HG03103 (cell line): ENCODE measurements around the gene SCN10A.

Source experiments
- ATAC-seq: cut with Tn5 transposase; IDR thresholded peaks from one replicate; pipeline ENCODE4 v1.9.1; 2021; ENCODE audit warnings: low read depth; ENCODE audit not compliant: unreplicated experiment

SCN10A gene

DNA sequence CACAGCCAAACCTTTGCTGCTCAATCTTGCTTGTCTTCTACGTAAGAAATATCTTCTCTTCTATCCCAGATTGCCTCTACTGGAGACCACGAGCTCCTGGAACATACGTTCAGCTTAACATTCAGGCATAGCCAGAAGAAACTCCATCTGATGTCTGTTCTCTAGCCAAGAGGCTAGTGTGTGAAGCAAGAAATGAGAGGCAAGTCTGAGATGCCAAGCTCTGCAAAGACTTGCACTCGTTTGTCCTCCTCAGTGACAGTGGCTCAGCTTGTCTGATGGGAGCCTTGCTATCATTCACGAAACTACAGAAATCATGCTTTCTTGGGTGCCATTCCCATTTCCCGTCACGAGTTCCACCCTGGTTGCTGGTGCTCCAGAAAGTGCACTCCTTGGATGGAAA lies at the start of gene SCN10A:
Gene SCN10A (minus strand): TSS at position 192 of the 400 bp plus-strand sequence. CDS start 22,207 bp downstream, outside the sequence.
- no peak for ATAC-seq

DNA sequence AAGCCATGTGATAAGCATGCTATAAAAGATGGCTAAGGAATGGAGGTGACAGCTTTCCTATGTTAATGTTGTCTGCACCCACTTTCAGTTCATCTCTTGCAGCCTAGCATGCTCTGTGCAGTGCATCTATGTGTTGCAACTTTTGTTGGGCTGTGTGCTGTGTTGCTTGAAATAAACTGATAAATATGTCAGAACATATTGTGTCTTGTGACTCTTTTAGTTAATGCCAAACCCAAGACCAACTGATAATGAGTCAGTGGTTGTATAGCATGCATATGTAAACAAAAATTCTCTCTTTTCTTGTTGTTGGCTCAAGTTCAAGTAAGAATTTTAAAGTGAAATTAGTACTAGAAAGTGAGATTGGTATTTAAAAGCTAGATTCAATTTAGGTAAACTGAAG lies 37.0 kb upstream of the SCN10A start:
- no peak for ATAC-seq

DNA sequence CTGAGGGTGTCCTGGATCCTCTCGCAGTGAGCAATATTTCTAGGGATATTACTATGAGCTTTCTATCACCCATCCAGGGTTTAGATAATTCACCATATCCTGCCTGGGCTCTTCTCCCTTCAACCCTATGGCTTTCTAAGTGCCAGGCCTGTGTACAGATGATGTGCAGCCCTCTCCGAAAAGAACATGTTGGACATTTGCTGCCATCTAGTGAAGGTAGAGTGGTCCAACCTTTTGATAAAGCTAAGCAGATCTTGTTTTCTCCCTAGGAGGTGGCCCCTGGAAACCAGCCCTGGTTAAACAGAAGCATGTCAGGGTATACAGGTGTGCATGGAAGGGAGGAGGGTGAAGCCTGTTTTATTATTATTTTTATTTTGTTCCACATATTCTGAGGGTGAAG lies 27.9 kb upstream of the SCN10A start:
- no peak for ATAC-seq

DNA sequence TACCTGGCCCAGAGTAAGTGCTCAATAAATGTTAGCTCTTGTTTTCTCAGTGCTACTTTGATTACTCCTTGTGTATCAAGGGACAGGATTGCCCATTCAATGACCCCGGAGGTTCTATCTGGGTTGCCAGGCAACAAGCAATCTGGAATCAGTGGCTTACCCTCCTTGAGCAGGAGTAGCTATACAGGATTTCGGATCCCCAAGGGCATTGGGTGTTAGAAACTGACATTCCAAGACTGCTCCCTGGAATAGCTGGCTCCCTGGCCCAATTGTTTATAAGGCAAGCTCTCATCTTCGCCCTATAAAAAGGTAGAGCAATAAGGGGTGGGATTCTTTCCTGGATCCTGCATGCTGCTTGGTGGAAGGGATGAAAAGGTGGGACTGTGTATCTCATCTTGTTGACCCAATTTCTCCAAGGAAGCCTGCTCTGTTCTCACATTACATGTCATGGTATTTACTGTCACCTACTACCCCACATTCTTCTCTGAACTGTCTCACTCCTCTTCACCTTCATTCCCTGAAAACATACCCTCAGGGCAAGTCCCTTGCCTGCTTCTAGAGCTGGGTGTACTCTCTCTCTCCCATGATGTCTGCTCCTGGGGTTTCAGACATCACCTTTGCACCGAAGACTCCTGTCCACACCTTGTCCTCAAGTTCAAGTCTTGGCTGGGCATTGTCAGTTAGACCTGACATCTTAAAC lies 26.4 kb upstream of the SCN10A start:
- no peak for ATAC-seq

DNA sequence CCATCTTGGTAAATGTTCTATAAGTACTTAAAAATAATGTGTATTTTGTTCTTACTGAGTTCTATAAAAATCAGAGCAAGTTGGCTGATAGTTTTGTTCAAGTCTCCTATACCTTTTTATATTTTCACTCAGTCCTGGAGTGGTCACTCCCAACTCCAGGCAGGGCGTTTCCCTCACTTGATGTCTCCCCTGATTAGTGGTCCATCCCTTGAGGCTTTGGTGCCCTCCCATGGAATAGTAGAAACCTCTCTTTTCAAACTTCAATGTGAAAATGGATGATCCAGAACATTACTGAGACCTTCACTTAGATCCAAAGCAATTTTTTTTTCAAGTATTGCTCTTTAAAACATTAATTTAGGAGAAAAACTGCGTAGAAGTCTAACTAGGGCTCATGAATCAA lies 25.0 kb upstream of the SCN10A start:
- no peak for ATAC-seq

DNA sequence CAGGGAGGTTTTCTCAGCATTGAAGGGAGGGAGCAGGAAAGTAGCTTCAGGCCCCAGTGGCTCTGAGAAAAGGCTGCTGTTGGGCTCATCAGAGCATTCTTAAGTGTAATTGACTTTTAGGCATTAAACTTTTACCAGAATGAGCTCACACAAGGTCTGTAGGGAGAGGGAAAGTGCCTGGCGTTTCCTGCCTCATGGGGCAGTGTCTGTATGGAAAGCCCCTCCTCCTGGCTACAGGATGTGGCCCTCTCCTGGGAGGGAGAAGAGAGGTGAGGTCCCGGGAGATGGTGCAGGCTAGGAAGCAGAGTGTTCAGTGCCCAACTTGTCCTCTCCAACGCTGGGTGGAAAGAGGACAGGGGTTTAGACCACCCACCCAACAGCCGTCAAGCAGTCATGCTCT lies 21.3 kb upstream of the SCN10A start:
- no peak for ATAC-seq

DNA sequence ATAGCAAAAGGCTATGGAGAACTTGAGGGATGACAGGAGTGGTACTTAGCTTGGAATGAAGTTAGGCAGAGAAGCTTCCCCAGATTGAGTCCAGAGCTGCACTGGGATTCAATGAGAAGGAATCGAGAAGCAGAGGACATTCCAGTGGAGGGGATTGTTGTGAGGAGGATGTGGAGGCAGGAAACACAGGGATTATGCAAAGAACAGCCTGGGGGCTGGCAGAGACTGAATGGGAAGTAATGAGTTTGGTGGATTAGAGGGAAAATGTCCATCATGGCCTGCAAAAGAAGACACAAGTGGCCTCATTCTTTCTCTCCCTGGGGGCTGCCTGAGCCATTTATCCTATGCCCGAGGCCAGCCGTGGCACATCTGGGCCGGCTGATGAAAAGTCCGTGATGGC lies 20.5 kb upstream of the SCN10A start:
- ATAC-seq = no peak

DNA sequence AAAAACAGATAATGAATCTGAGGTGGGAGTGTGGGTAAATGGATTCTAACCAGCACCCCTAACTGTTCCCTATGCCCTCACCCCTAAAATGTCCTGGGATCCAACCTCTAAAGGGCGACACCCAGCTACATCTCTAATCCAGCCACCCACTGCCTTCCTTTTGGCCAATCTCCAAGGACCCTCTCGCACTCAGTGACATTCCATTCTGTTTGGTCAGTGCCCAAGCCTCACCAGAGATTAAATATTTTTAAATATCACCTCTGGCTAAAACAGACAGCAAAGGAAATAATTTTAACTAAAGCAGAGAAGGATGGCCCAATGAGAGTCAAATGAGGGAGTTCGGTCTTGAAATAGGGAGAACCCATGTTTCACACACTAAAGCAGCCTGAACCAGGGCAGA lies 19.9 kb upstream of the SCN10A start:
- ATAC-seq = no peak

DNA sequence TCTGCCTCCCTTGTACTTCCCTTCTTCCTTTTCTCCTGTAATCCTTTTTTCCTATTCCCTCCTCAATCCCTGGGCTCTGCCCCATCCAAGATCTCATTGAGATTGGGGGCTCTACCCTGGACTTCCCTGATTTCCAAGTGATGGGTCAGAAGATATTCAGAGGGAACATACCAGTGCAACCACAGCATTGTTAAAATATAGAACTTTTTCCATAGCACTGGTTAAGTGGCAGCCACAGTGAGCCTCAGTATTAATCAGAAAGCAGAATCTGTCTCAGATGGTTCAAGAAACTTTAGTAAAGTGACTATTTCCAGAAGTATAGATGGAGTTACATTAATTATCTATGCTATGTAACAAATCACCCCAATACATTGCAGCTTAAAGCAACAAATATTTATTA lies 18.7 kb upstream of the SCN10A start:
- ATAC-seq = no peak

DNA sequence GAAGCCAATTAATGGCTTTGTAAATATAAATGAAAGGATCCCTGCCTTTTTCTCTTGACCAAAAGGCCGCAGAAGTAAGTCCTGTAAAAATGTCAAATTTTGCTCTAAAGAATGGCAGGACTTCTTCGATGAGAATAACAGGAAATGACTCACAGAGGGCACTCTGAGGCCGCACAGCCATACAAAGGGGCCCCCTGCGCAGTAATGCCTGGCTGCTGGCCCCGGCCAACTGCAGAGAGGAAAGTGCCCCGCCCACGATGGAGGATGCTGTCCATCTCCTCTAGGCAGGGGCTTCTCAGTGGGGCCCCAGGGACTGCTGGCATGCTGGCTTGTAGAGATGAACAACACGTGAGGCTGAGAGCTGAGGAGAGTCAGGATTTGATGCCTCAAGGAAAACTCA lies 18.1 kb upstream of the SCN10A start:
- ATAC-seq = no peak

DNA sequence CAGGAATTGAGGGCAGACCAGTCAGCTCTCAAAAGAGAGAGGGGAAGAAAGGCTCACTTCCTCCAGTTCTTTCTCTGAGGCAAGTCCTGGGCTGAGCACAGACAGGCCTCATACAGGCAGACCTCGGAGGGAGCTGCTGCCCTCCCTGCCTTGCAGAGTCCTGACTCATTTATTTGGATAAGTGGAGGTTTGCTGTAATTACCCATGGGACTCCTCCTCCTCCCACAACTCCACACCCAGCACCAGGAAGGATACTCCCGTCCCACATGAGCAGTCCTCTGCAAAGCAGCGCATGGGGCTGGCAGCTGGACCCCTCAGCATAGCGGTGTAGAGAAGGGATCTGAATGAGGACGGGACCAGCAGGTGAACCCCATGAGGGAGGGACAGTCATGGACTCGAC lies 13.4 kb upstream of the SCN10A start:
- no peak for ATAC-seq

DNA sequence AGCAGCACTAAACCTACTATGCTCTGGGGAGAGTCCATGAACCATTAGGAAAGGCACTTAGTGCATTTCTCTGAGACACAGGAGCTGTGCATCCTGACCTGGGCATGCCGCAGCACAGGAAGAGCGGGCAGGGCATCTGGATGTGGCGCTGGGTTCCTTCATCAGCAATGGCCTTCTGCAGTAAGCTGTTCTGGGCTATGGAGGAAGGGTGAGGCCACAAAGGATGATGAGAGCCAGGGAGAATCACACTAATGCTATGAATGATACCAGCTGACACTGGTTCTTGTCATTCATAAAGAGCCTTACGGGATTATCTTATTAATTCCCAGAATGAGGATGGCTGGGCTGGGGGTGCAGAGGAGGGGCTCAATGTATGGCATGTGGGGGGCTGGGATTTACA lies 12.7 kb upstream of the SCN10A start:
- no peak for ATAC-seq

DNA sequence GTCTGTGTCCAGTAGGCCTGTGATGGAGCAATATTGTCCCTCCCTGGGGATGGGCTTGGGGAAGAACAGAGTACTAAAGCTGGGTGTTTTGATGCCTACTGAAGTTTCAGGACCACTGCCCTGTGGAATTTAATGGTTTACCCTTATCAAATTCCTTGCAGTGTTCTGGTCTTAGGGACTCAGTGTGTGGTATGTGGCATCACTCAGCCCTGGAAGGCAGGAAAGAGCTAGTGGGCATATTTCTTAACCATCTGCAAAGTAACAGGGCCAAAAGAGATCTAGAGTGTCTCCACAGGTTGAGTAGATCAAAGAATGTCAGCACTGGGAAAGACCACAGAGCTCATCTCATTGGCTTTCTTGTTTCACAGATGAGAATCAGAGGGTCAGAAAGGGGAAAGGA lies 11.8 kb upstream of the SCN10A start:
- no peak for ATAC-seq

DNA sequence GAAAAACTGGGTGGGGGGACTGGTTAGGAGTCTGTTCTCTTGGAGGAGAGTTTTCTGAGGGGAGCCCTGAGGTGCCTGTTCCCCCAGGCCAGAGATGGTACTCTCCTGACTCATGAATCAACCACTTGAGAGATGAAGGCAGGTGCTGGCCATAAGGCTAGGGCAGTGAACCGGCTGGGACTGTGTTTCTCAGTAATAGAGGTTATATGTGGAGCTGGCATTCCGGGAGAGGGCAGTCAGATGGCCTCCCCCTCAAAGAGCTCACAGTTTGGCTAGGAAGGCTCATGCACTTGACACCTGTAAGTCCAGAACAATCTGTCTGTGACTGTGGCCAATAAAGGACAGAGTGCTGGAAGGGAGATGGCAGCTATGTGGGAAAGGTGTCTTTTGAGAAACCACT lies 10.0 kb upstream of the SCN10A start:
- ATAC-seq = no peak

DNA sequence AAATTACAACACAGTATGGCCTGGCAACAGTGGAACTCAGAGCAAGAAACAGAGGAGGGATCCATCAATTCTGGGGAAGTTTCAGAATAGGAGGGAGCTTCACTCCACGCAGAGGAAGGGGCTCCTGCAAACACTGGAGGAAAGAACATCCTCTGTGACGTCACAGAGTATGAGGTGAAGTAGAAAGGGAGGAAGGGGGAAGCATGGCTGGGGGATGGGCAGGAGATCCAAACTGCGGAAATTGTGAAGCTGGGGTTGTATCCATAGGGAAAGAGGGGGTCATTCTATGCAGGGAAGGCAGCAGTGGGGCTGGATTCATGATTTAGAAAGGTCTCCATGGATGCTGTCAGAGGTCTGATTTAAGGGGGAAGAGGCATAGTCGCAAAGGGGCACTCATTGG lies 8.3 kb upstream of the SCN10A start:
- no peak for ATAC-seq

DNA sequence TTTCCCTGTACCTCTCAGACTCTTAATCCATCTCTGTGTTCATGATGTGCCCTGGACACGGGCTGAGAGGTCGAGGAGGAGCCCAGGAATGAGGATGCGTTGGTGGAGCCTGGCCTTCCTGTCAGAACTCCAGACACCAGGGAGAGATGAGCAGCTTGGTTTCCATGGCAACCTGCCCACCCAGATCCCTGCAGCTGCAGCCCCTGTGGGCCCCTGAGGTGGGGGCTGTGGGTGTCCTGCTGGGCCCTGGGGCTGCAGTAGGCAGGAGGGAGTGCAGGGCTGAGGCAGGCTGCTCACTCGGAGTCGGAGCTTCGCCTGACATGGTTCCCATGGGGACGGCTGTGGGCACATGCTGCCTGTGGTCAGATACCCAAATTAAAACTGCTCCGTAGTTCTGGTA lies 7.7 kb upstream of the SCN10A start:
- ATAC-seq = no peak

DNA sequence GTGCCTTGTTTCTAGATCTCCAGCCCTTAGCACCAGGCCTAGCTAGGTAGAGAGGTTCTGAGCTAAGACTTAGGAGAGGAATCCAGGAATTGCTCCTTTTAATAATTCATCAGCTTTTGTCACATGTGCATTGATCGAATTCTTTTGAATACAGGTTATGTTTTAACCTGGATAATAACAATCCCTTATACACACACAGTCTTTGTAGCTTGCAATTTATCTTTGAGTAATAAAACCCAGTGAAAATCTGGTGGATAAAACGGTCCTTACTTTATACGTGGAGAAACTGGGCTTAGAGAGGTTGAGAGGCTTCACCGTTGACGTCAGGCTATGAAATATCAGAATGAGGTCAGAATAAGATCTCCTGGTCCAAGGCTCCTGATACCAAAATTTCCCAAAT lies 7.2 kb upstream of the SCN10A start:
- ATAC-seq = no peak

DNA sequence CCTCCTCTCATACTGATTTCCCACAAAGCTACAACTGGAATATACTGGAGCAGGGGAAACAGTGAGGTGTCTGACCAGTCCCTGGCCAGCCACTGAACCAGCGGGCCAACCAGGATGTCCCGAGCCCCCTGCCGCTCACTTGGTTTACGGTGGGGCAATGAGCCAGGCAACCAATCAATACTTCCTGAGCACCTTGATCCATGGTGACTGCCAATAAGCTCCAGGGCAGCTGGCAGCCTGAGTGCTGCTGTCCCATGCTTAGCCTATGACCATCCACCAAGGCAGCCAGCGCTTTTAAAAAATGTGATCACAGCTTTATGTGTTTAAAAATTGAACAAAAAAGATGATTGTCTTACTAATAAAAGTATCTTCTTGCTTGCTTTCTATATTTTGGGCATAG lies 4.2 kb downstream of the SCN10A start:
- ATAC-seq = no peak

DNA sequence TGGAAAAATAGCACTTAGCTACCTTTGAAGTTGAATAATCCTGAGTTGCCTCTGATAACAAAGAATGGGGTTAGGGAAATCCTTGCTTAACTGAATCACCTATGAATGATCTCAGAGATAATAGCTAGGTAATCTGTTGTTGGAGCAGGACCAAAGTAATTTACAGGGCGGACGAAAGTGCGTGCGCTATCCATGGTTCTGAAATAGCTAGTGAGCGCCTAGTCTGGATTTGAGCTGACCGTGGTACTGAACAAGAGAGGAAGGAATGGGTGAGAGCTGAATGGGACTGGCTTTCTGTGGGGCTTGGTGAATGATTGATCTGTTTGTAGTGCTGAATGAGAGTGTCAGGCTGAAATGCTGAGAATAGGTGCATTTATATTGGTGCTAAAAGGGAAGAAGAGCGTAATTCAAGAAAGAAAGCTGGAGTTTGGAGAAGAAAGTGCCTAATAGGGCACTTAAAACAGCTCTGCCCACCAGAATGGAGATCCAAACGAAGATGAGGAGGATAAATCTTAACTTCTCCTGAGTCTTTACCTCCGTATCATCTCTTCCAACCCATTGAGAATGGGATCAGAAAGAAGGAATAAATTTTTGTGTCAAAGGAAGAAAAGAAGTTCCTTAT lies 10.1 kb downstream of the SCN10A start:
- no peak for ATAC-seq

DNA sequence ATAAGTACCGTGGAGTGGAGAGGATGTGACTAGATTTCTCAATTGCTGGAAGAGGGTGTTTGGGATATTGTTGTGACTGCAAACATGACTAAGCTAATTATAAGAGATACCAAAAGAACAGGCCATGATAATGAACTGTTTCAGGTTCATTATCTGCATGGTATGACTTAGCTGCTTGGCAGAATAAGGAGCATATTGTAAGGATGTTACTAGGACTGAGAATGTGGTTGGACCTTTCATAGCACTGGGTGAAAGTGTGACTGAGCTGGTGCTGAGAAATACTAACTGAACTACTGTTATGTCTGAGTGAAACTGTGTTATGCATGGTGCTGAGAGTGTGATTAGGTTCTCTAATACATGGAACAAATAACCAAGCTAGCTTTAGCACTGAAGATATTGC lies 11.0 kb downstream of the SCN10A start:
- ATAC-seq = no peak

DNA sequence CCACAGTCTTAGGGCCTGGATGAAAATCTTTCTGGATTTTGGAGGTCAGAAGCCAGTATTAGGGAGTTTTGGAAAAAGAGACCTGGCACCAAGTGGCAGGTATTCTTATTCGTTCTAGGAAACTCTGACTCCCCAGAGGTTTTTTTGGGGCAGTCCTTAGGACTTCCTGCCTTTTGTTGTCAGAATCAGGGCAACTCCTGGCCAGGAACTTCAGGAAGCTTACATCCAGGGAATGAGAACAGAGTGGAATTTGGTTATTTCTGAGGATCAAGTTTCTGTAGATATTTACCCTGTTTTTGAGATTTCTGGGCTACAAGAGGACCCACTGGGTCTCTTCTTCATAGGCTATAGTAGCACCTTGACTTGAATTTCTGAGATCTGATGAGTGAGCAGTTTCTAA lies 15.5 kb downstream of the SCN10A start:
- ATAC-seq = no peak

DNA sequence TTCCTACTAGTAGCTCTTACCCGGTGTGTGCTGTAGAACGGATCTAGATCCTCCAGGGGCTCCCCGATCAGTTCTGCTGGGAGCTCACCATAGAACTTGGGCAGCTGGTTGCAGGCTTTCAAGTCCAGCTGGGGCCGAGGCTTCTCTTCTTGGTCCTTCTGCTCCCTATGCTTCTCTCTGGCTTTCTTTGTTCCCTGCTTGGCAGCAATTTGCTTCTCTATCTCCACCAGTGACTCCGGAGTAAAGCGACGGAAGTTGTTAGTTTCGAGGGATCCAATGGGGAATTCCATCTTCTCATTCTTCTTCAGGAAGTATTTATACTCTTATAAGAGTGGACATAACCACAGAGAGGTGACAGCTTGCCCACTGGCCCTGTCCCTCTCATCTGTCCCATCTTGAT lies 22.3 kb downstream of the SCN10A start:
- ATAC-seq = no peak

DNA sequence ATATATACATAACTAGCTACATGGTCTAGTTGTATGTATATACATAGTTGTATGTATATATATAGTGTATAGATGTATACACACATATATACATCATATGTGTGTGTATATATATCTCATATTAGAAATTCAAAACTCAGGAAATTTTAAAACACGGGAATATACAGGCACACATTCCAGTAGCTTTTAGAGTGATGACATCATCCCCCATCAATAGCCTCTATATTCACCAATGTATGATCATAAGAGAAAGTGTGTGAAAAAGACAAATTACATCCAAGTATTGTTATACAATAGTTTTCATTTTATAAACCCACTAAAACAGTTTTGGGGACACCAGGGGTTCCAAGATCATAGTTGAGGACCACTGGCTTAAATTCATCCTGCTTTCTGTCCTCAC lies 23.0 kb downstream of the SCN10A start:
- ATAC-seq = no peak
